Inflammatory macrophage (primary cell): ENCODE measurements around the gene P4HA1.

Experiments
- DNase-seq, 2 donors: peaks; one replicate each; pipeline ENCODE4 v3.0.0-alpha.2; 2020 to 2022

Gene P4HA1

GRCh38 chr10:72976886-72977285 lies 119.8 kb downstream of the P4HA1 start:
- DNase-seq, result no peak
